HUDEP-2 (cell line): Measurements from ENCODE around the gene PRKACB.
"Not testable (repeated sequence)": the region's sequence is repeated elsewhere in the genome, so short reads cannot be mapped to it uniquely, and the experiment has no call there.

Source experiments
- DNase-seq, 76 experiments: peaks; one replicate each; lab custom pipeline; 2025; ENCODE audit not compliant: unreplicated experiment in 76 of 76; lab: John Stamatoyannopoulos, UW

The PRKACB gene

GRCh38 chr1:84214115-84214956 lies 70.3 kb downstream of the PRKACB start:
- no peak for DNase-seq

GRCh38 chr1:84217239-84217638 lies 73.2 kb downstream of the PRKACB start:
- DNase-seq = no peak

DNA sequence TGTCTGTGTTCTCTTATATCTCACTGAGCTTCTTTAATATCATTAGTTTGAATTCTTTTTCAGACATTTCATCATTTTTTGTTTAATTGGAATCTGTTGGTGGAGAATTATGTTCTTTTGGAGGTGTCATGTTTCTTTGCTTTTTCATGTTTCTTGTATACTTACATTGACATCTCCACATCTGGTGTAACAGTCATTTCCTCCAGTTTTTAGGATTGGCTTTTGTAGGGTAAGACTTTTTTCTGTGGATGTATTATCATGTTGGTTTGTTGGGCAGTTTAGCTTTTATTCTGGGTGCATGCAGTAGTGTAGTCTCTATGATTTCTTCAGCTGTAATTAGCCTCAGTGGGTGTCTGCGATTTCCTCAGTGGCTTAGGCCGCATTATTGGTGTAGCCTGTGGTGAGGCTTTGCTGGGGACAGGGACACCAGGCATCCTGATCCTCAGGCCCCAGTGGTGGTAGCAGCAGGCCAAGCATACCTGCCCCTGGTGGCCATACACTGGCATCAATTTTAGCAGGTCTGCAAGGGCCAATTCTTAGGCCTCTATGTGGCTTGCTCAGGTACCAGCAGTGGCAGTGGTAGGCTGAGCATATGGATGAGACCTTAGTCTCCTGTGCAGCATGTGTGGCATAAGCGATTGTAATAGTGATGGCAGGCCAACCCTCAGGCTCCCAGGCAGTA lies 79.8 kb downstream of the PRKACB start:
- DNase-seq = no peak

DNA sequence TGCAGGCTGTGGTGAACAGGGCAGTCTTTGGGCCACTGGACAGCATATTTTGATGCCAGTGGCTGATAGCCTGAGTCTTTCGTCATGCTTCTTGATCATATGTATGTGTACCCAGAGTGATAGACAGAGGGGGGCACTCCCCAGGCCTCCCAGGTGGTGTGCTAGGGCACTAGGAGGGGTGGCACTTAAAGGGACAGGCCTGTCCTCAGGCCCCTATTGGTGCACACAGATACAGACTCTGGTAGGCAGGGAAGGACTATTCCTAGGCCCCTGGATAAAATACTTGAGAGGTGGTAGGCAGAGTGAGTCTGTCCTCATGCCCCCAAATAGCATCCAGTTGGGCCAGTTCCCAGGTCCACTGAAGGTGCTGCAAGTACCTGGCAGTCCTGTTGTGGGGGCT lies 80.8 kb downstream of the PRKACB start:
- DNase-seq = no peak

- no peak for DNase-seq
These were observed 81.6 kb downstream of the PRKACB start for GRCh38 chr1:84225646-84226045.

DNA sequence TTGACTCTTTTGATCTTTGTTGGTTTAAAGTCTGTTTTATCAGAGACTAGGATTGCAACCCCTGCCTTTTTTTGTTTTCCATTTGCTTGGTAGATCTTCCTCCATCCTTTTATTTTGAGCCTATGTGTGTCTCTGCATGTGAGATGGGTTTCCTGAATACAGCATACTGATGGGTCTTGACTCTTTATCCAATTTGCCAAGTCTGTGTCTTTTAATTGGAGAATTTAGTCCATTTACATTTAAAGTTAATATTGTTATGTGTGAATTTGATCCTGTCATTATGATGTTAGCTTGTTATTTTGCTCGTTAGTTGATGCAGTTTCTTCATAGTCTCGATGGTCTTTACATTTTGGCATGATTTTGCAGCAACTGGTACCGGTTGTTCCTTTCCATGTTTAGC lies 88.6 kb downstream of the PRKACB start:
- not testable (repeated sequence) for DNase-seq

DNA sequence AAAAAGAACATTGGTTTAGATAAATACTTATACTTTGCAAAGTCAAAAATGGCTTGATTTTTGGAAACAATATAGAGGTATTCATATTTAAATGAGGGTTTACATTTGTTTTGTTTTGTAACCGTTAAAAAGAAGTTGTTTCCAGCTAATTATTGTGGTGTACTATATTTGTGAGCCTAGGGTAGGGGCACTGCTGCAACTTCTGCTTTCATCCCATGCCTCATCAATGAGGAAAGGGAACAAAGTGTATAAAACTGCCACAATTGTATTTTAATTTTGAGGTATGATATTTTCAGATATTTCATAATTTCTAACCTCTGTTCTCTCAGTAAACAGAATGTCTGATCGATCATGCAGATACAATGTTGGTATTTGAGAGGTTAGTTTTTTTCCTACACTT lies 92.2 kb downstream of the PRKACB start:
- no peak for DNase-seq

DNA sequence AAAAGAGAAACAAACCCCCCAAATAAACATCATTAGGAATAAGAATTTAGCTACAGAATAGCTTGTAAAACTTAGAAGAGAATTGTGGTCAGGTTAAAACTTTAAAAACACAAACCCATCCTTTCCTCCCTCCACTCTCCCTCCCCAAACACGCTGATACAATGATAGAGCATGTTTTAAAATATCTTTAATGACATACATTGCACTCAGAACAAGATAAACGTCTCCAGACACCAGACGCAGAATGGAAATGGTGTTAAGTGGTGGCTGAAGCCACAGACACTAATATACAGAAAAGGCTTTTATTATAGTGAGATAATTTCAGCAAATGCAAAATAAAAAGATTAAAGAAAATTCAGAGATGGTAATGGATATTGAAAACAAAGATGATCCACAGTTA lies 98.6 kb downstream of the PRKACB start:
- no peak for DNase-seq

DNA sequence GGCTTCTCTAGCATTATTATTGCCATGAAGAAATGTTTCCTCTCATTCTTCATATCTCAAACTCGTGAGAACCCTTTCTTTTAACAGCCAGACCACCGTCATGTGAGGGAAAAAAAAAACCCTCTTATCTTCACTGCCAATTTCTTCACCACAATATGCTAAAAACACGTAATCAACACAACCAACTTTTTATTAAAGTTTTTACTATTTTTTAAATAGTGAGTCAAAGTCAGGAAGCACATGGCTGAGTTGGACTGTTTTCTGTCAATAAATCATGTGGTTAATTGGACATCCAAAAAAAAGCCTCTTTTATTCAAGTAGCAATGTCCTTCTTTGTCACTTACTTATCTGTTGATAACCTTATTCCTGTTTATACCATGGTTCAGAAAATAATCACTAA lies 101.5 kb downstream of the PRKACB start:
- no peak for DNase-seq

- no peak for DNase-seq
These were observed 102.1 kb downstream of the PRKACB start for GRCh38 chr1:84246213-84246612.

DNA sequence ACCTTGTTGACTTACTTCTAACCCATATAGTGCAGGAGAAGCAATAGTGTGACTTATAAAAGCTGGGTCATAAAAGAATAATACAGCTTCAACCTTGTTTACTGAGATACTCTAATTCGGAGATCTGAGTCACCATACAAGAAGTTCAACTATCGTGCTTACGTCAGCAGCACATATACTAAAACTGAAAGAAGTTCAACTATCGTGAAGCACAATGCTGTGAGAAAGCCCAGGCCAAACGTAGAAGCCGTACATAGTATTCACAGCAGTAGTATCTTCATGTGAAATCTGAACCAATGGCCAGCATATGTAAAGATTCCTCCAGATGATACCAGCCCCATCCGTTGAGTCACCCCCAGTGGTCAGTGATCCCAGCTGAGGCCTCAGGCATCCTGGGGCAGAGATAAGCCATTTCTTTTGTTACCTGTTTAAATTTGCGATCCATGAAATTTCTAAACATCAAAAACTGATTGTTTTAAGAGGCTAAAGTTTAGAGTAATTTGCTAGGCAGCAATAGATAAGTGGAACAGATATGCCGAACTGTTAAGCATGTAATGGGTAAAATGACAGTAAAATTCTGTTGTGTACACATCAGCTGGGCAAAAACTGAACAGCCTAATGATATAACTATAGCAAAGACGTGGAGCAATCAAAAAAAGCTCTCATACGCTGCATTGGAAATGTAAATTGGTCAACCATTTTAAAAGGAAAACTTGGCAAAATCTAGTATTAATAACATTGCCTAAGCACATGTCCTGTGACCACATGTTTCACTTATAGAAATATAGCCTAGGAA lies 103.6 kb downstream of the PRKACB start:
- no peak for DNase-seq

GRCh38 chr1:84250668-84251067 lies 106.6 kb downstream of the PRKACB start:
- no peak for DNase-seq

DNA sequence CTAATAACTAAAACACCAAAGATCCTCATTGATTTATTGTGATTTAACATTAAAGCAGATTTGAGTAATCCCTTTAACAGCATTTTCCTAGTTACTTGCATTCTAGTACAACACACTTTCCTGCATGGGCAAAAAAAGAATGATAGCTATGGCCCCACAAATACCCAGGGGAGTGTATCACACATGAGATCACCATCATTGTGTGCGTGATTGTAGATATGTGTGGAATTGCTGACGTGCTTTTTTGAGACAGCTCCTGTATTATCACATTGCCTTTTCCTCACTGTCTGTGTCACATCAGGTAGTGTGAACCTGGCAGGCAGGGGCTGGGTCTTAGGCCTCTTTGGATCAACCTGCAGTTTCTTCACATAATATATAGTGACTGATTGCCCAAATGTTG lies 109.0 kb downstream of the PRKACB start:
- DNase-seq = no peak

- DNase-seq = no peak
These were observed 109.8 kb downstream of the PRKACB start for GRCh38 chr1:84253891-84254290.

GRCh38 chr1:84254703-84255238 lies 110.7 kb downstream of the PRKACB start:
- DNase-seq = no peak

DNA sequence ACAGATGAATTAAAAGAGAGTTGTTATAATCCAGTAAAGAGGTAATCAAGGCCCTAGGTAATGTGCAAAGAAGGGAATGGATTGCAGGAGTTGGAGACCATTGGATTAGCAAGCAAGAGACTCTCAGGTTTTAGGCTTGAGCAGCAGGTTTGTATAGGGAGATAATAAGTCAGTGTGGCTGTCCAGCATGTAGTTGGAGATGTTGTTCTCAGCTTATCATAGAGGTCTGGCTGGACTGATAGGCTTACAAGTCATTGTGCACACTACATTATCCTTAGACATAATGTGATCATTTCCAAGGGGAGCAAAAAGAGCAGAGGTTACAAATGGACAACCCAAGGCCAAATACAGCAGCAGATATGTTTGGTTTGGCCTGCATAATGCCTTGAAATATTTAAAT lies 111.5 kb downstream of the PRKACB start:
- peak in 6 of 76 experiments; percentile 13 to 46 (median 23) for DNase-seq

DNA sequence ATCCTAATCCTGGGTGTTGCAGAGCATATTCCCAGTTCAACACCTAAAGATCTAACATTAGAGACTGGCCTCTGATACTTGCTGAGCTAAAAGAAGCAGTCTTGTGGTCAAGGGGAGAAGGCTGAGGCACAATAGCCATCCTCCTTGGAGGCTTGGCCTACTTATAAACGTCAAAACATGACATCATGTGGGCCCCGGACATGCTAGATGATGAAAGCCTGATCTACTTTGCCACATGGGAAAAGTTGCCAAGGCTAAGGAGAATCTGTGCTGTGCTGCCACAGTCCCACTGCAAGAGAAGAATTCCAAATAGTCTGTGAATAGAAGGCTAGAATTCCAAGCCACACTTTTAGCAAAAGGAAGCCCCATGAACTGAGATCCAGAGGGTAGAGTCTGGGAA lies 113.5 kb downstream of the PRKACB start:
- no peak for DNase-seq

DNA sequence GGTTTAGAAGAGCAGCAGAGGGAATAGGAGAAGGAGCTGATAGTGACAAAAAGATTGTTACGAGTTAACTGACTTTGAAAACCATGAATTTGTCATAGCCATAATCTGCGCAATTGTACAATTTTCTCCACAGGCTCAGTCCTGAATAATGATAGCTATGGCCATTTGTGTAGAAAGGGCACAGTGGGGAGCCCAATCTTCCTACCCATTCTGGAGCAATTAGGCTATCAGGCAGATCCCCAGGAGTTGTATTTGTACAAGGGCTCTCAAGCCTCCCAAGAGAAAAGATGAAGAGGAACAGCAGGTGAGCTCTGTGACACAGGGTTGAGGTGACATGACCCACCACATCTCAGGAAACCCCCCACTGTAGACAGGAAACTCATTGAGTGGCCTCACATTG lies 115.3 kb downstream of the PRKACB start:
- no peak for DNase-seq

GRCh38 chr1:84259989-84260388 lies 115.9 kb downstream of the PRKACB start:
- DNase-seq = no peak

DNA sequence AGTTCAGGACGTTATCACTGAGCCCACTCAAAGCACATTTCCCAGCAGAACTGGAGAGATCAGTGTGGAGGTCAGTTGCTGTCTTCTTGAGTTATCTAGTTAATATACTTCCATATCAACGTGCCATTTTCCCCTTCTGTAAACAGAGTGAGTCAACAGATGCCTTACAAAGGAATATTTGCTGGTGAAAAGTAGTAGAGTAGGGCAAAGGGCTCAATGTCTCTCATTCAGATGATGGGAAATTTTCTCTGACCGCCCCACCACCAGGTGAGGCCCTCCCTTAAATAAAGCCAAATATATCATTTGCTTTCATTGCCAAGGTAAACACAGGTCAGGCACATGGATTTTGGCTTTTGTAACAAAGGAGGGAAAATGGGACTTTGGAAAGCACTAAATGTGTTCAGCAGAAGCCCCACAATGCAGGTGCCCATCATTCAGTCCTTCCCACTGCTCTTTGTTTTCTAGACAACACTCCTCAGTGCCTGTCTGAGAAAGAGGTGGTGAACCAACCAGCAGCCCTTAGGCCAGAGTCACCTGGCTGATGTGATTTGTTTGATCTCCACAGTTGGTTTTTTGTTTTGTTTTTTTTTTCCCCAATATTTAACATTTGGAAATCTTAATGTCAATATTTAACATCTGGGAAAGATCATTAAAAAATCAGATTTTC lies 116.9 kb downstream of the PRKACB start:
- no peak for DNase-seq

- no peak for DNase-seq
These were observed 120.9 kb downstream of the PRKACB start for GRCh38 chr1:84264961-84265360.
